K562 (cell line): ENCODE data around the gene PCDH9. TPM values are rescaled to one million over a fixed set of nuclear protein-coding genes. Genes with fewer than 3 reads are reported as not detected.

ENCODE experiments used
- MAZ ChIP-seq, 2 experiments: fragments of 450-650 bp in 1 of 2; sonication (generic) in 1 of 2; formaldehyde crosslinking; IDR thresholded peaks in 1 of 2; conservative IDR thresholded peaks in 1 of 2; 2 replicates each; pipeline versions ENCODE4 v1.4.0 to v1.5.0; 2020; ENCODE audit warnings: mild to moderate bottlenecking in 1 of 2, missing genetic modification reagents in 1 of 2
- MTA1 ChIP-seq: fragments of 450-650 bp; IDR thresholded peaks from 2 replicates; pipeline ENCODE4 v1.6.1; 2017; ENCODE audit warnings: borderline replicate concordance
- PML ChIP-seq: IDR thresholded peaks from 2 replicates; pipeline ENCODE4 v1.6.1; 2012; ENCODE audit warnings: low read length, inconsistent platforms
- PPARD ChIP-seq: fragments of 250-450 bp; sonication (Bioruptor Pico); IDR thresholded peaks from 2 replicates; pipeline ENCODE4 v1.8.0; 2022; ENCODE audit warnings: inconsistent platforms, mild to moderate bottlenecking, moderate library complexity
- RBM22 ChIP-seq: fragments of 200-400 bp; formaldehyde crosslinking; IDR thresholded peaks from 2 replicates; pipeline ENCODE4 v1.6.1; 2018; ENCODE audit warnings: low read length, low read depth; ENCODE audit not compliant: poor library complexity, severe bottlenecking
- TARDBP ChIP-seq: fragments of 450-650 bp; IDR thresholded peaks from 2 replicates; pipeline ENCODE4 v1.6.1; 2016
- ZC3H4 ChIP-seq: sonication (generic); formaldehyde crosslinking; IDR thresholded peaks from 2 replicates; pipeline ENCODE4 v1.9.0; 2021; ENCODE audit warnings: missing genetic modification reagents, borderline replicate concordance
- ZNF347 ChIP-seq: fragments of 450-650 bp; formaldehyde crosslinking; IDR thresholded peaks from 2 replicates; pipeline ENCODE4 v1.4.0; 2020; ENCODE audit warnings: low read depth, mild to moderate bottlenecking, moderate library complexity
- polyA plus RNA-seq, 8 experiments: library from polyadenylated mRNA; depleted of rRNA in 4 of 8; stranded (reverse) in 5 of 8; unstranded in 3 of 8; fragments of >200 nt; fragmentation: Nextera tagmentation in 2 of 8; fragmentation: Illumina TruSeq in 1 of 8; extraction: Ambion mirVana in 2 of 8; extraction: Trizol in 1 of 8; gene quantifications; 2 replicates each; pipeline versions ENCODE4 v1.2.1 to v1.2.3, GENCODE V29; 2011 to 2014; ENCODE audit warnings: inconsistent platforms in 1 of 8, missing spikeins in 1 of 8
- total RNA-seq, 7 experiments: library from RNA; depleted of rRNA in 6 of 7; stranded (reverse); fragments of >200 nt in 6 of 7; fragmentation: Illumina TruSeq in 2 of 7; extraction: Trizol in 2 of 7; gene quantifications; 2 replicates each; pipeline versions ENCODE4 v1.2.1 to v1.2.3, GENCODE V29; 2011 to 2021; ENCODE audit warnings: low replicate concordance in 1 of 7
- TF ChIP-seq, protein P1 (sequence below): sonication (generic); formaldehyde crosslinking; IDR thresholded peaks from 2 replicates; pipeline ENCODE4 v1.8.1; 2023; ENCODE audit warnings: mild to moderate bottlenecking, missing genetic modification reagents
- TF ChIP-seq, protein P2 (sequence below): fragments of 200-800 bp; sonication (Bioruptor generic); IDR thresholded peaks from 2 replicates; pipeline ENCODE4 v1.6.1; 2017; ENCODE audit warnings: missing genetic modification characterization, missing compliant biosample characterization
- TF ChIP-seq, protein P3 (sequence below): sonication (generic); formaldehyde crosslinking; IDR thresholded peaks from 2 replicates; pipeline ENCODE4 v1.8.1; 2023; ENCODE audit warnings: mild to moderate bottlenecking, missing genetic modification reagents
- TF ChIP-seq, protein P4 (sequence below): fragments of 250-450 bp; sonication (Bioruptor Pico); IDR thresholded peaks from 2 replicates; pipeline ENCODE4 v1.5.0; 2021
- TF ChIP-seq, protein P5 (sequence below): sonication (generic); formaldehyde crosslinking; IDR thresholded peaks from 2 replicates; pipeline ENCODE4 v1.8.1; 2022; ENCODE audit warnings: missing genetic modification reagents

PCDH9 gene
- total and polyA plus RNA-seq, 9 of the 15 experiments (the other 6 are each of a cell fraction or from before 2014, with no cell fraction given) = 1.1 to 6.7 (median 4.9) TPM

DNA sequence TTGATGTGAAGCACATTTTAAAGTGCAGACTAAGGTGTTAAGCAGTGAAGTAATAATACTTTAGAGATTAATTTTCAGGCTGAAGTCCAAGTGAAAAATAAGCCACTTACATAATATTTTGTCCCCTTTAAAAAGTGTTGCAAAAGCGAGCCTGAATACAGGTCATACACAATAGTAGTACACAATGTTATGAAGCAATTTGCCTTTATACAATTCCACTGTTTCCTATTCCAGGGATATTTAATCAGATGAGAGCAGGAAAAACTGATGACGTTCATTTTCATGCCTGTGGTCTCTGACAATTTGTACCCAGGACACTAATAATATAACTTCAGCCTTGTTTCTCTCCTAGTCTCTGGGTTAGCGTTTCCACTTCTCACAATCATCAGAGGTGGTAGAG, 916.7 kb downstream of the PCDH9 start (continued):
- TF ChIP-seq, protein P1, sequence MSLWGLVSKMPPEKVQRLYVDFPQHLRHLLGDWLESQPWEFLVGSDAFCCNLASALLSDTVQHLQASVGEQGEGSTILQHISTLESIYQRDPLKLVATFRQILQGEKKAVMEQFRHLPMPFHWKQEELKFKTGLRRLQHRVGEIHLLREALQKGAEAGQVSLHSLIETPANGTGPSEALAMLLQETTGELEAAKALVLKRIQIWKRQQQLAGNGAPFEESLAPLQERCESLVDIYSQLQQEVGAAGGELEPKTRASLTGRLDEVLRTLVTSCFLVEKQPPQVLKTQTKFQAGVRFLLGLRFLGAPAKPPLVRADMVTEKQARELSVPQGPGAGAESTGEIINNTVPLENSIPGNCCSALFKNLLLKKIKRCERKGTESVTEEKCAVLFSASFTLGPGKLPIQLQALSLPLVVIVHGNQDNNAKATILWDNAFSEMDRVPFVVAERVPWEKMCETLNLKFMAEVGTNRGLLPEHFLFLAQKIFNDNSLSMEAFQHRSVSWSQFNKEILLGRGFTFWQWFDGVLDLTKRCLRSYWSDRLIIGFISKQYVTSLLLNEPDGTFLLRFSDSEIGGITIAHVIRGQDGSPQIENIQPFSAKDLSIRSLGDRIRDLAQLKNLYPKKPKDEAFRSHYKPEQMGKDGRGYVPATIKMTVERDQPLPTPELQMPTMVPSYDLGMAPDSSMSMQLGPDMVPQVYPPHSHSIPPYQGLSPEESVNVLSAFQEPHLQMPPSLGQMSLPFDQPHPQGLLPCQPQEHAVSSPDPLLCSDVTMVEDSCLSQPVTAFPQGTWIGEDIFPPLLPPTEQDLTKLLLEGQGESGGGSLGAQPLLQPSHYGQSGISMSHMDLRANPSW (CRISPR knock-in tag) = no peak
- TF ChIP-seq, protein P2, sequence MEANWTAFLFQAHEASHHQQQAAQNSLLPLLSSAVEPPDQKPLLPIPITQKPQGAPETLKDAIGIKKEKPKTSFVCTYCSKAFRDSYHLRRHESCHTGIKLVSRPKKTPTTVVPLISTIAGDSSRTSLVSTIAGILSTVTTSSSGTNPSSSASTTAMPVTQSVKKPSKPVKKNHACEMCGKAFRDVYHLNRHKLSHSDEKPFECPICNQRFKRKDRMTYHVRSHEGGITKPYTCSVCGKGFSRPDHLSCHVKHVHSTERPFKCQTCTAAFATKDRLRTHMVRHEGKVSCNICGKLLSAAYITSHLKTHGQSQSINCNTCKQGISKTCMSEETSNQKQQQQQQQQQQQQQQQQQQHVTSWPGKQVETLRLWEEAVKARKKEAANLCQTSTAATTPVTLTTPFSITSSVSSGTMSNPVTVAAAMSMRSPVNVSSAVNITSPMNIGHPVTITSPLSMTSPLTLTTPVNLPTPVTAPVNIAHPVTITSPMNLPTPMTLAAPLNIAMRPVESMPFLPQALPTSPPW (CRISPR knock-in tag) = no peak
- TF ChIP-seq MAZ (CRISPR knock-in tag; conservative IDR thresholded peaks at IDR 0.05 in 1 of 2, IDR thresholded peaks at IDR 0.05 in 1 of 2) (no peak), TARDBP (no peak), PPARD (CRISPR knock-in tag) (no peak), PML (no peak), MTA1 (no peak), ZC3H4 (CRISPR knock-in tag) (no peak), ZNF347 (CRISPR knock-in tag) (no peak), RBM22 (no peak)
- TF ChIP-seq, protein P3, sequence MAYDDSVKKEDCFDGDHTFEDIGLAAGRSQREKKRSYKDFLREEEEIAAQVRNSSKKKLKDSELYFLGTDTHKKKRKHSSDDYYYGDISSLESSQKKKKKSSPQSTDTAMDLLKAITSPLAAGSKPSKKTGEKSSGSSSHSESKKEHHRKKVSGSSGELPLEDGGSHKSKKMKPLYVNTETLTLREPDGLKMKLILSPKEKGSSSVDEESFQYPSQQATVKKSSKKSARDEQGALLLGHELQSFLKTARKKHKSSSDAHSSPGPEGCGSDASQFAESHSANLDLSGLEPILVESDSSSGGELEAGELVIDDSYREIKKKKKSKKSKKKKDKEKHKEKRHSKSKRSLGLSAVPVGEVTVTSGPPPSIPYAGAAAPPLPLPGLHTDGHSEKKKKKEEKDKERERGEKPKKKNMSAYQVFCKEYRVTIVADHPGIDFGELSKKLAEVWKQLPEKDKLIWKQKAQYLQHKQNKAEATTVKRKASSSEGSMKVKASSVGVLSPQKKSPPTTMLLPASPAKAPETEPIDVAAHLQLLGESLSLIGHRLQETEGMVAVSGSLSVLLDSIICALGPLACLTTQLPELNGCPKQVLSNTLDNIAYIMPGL (CRISPR knock-in tag) = no peak
- TF ChIP-seq, protein P4, sequence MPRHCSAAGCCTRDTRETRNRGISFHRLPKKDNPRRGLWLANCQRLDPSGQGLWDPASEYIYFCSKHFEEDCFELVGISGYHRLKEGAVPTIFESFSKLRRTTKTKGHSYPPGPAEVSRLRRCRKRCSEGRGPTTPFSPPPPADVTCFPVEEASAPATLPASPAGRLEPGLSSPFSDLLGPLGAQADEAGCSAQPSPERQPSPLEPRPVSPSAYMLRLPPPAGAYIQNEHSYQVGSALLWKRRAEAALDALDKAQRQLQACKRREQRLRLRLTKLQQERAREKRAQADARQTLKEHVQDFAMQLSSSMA (CRISPR knock-in tag) = no peak
- TF ChIP-seq, protein P5, sequence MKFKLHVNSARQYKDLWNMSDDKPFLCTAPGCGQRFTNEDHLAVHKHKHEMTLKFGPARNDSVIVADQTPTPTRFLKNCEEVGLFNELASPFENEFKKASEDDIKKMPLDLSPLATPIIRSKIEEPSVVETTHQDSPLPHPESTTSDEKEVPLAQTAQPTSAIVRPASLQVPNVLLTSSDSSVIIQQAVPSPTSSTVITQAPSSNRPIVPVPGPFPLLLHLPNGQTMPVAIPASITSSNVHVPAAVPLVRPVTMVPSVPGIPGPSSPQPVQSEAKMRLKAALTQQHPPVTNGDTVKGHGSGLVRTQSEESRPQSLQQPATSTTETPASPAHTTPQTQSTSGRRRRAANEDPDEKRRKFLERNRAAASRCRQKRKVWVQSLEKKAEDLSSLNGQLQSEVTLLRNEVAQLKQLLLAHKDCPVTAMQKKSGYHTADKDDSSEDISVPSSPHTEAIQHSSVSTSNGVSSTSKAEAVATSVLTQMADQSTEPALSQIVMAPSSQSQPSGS = no peak
